Activated naive CD4-positive, alpha-beta T cell treated with anti-CD3 and anti-CD28 coated beads, Interleukin-2, amount 10 ng/mL, durations not matched to agents 7 days and 5 days (primary cell): ENCODE results near the gene SLC6A11.

Source experiments
- CTCF ChIA-PET: fragments of 350-600 bp; sonication (Branson Sonifier 250); formaldehyde crosslinking; loops from one replicate; lab custom pipeline; 2021; ENCODE audit warnings: antibody characterized with exemption; lab: Charles Lee
- DNase-seq: peaks from one replicate; pipeline ENCODE4 v3.0.0-alpha.2; 2020
- H3K27ac Mint-ChIP-seq: one replicate; pipeline ENCODE4 v1.8.0; 2021; ENCODE audit warnings: mild to moderate bottlenecking, moderate library complexity, mixed read lengths
- H3K27me3 Mint-ChIP-seq: one replicate; pipeline ENCODE4 v1.8.0; 2021; ENCODE audit warnings: mild to moderate bottlenecking, mixed read lengths
- H3K36me3 Mint-ChIP-seq: one replicate; pipeline ENCODE4 v1.8.0; 2021; ENCODE audit warnings: mixed read lengths
- H3K4me1 Mint-ChIP-seq: one replicate; pipeline ENCODE4 v1.8.0; 2021; ENCODE audit warnings: mixed read lengths
- H3K4me3 Mint-ChIP-seq: one replicate; pipeline ENCODE4 v1.8.0; 2021; ENCODE audit warnings: mild to moderate bottlenecking, moderate library complexity, mixed read lengths
- H3K9me3 Mint-ChIP-seq: one replicate; pipeline ENCODE4 v1.8.0; 2021; ENCODE audit warnings: mixed read lengths

The SLC6A11 gene

DNA sequence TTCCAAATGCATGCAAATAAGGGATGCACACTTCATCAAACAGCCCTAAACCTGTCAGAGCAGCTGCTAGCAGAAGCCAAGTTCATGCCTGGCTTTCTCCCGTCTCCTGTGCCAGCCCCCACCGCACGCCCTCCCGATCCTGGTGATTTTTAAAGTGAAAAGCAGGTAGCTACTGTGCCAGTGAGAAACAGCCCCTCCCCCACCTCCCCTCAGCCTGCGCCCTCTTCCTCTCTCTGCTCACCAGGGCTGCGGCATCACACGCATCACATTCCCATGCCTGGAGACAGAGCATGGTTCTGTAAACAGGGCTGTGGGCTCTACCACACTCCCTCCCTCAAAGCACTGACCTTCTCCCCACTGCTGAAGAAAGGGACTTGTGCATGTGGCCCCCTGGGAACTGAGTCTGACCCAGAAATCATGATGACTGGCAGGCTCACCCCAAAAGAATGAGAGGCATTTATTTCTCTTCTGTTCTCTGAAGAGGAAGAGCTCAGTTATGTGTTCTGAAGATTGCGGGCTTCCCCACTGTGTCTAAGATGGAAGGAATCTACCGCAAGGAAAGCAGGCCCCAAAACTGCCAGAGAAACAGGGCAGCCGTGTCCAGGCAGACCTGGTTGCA, 162.0 kb downstream of the SLC6A11 start:
- CTCF ChIA-PET: no interaction called here
- H3K27ac Mint-ChIP-seq: no peak overlapping the region
- no peaks in the 10 kb centered on the region for H3K4me1 Mint-ChIP-seq
- no peak overlapping the region for H3K4me3 Mint-ChIP-seq
- H3K27me3 Mint-ChIP-seq: peaks cover 23% of the 10 kb centered on the region
- DNase-seq: no peak
- no peaks in the 10 kb centered on the region for H3K36me3 Mint-ChIP-seq
- H3K9me3 Mint-ChIP-seq: no peaks in the 10 kb centered on the region

DNA sequence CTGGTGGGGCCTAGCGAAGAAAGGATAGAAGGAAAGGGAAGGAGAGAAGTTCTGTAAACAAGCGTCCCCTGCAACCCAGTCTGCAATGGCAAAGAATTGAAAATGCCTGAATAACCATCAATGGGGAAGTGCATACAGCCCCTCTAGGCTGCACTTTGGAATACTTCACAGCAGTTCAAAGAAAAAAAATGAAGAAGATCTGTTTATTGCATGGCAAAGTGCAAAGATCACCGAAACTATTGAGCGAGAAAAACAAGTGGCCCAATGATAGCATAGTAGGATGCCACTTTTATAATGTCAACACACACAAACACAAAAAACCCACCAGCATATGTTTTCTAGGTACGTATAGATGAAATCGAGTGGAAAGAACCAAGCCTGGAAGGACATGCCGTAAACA, 162.9 kb downstream of the SLC6A11 start:
- CTCF ChIA-PET: no interaction called here
- no peak overlapping the region for H3K27ac Mint-ChIP-seq
- H3K27me3 Mint-ChIP-seq: peaks cover 26% of the 10 kb centered on the region
- H3K9me3 Mint-ChIP-seq: no peaks in the 10 kb centered on the region
- H3K4me1 Mint-ChIP-seq: no peaks in the 10 kb centered on the region
- H3K36me3 Mint-ChIP-seq: no peaks in the 10 kb centered on the region
- H3K4me3 Mint-ChIP-seq: no peak overlapping the region
- DNase-seq: no peak

DNA sequence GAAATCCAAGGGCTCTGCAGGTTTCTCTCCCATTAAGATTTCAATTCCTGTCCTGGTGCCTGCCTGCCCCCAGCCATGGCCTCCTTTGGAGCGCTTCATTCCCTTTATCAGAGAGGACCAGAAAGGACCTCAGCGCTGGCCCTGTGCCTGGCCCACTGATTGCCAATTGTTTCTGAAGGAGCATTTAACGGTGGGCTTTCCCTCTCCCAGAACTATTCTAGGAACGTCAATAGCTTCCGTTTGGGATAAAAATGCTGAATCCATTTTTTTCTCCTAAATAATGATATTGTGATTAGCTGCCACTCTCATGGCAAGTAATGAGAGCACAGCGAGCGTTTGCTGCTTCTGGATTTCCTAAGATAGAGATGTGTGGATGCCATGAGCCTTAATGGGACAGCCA, 164.3 kb downstream of the SLC6A11 start:
- DNase-seq: no peak
- CTCF ChIA-PET: interaction anchor here (1.3 to 1.8 kb wide), 2 partner anchors 35 to 222 kb away, joined by 4 to 5 read pairs; no protein-coding TSS in a partner anchor
- no peak overlapping the region for H3K4me3 Mint-ChIP-seq

DNA sequence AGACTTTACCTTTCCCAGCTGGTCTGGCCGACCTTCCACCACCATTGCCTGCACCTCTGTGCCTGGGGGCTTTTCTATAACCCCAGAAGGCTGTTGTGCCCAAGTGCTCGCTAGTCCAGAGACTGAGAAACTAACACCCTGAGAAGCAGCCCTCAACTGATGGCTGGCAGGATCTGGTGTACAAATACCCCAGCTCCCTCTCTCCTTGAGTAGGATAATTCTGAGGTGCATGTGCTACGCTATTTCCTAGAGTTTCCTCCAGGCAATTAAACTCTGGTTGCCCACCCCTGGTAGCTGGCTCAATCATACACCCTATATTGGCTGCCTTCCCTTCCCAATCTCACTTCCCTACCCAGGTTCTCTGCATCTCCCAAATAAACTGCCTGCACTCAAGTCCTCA, 165.0 kb downstream of the SLC6A11 start:
- CTCF ChIA-PET: interaction anchor here (1.3 to 1.8 kb wide), 2 partner anchors 36 to 222 kb away, joined by 4 to 5 read pairs; no protein-coding TSS in a partner anchor
- no peaks in the 10 kb centered on the region for H3K4me1 Mint-ChIP-seq
- no peak overlapping the region for H3K4me3 Mint-ChIP-seq
- DNase-seq: no peak
- H3K27ac Mint-ChIP-seq: no peak overlapping the region
- H3K27me3 Mint-ChIP-seq: peaks cover 21% of the 10 kb centered on the region
- H3K9me3 Mint-ChIP-seq: no peaks in the 10 kb centered on the region
- no peaks in the 10 kb centered on the region for H3K36me3 Mint-ChIP-seq

More for the DNA sequence above, 164.3 kb downstream of the SLC6A11 start:
- Mint-ChIP-seq H3K4me1 (no peaks in the 10 kb centered on the region), H3K27me3 (peaks cover 21% of the 10 kb centered on the region), H3K9me3 (no peaks in the 10 kb centered on the region), H3K36me3 (no peaks in the 10 kb centered on the region), H3K27ac (no peak overlapping the region)

DNA sequence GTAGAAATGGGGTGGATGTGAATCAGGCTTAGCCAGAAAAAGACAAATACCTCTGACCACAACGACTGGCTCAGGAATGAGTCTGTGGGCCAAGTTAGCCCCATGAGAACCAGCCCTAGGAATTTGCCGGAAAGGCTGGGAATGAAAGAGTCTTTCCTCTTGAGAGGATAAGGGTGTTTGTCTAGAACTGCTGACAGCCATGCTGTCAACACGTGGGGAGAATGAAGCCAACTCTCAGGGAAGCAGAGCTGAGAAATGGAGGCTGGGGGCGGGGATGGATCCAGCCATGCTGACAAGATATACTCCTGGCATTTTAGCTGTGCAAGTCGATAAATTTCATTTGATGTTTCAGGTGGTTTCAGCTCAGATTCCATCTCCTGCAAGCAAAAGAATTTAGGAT, 165.9 kb downstream of the SLC6A11 start:
- H3K9me3 Mint-ChIP-seq: no peaks in the 10 kb centered on the region
- no peak overlapping the region for H3K4me3 Mint-ChIP-seq
- peaks cover 24% of the 10 kb centered on the region for H3K27me3 Mint-ChIP-seq
- no peaks in the 10 kb centered on the region for H3K4me1 Mint-ChIP-seq
- no peak overlapping the region for H3K27ac Mint-ChIP-seq
- H3K36me3 Mint-ChIP-seq: no peaks in the 10 kb centered on the region
- CTCF ChIA-PET: interaction anchor here (0.8 to 1.8 kb wide), 4 partner anchors 20 to 223 kb away, joined by 3 to 5 read pairs (median 4); no protein-coding TSS in a partner anchor
- no peak for DNase-seq

DNA sequence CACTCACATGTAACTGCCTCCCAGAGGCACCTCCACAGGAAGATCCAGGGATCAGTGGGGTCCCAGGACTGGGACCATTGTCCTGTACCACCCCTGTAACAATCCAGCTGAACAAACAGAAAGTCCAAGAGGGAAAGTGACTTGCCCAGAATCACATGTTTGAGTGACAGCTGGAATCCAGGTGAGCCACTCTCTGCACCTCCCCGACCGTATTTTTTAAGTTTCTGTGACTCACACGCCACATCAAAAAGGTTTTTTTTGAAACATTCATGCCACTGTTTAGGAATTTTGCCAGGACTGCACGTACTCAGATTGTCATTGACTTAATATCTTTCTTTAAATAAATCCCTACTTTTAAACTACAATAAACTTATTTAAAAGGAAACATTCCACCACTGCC, 166.8 kb downstream of the SLC6A11 start:
- Mint-ChIP-seq H3K4me1 (no peaks in the 10 kb centered on the region), H3K36me3 (no peaks in the 10 kb centered on the region), H3K4me3 (no peak overlapping the region), H3K27ac (no peak overlapping the region), H3K27me3 (peaks cover 24% of the 10 kb centered on the region), H3K9me3 (no peaks in the 10 kb centered on the region)
- CTCF ChIA-PET: interaction anchor here (1.2 to 1.8 kb wide), 4 partner anchors 23 to 224 kb away, joined by 3 to 5 read pairs (median 4); no protein-coding TSS in a partner anchor
- DNase-seq: no peak

DNA sequence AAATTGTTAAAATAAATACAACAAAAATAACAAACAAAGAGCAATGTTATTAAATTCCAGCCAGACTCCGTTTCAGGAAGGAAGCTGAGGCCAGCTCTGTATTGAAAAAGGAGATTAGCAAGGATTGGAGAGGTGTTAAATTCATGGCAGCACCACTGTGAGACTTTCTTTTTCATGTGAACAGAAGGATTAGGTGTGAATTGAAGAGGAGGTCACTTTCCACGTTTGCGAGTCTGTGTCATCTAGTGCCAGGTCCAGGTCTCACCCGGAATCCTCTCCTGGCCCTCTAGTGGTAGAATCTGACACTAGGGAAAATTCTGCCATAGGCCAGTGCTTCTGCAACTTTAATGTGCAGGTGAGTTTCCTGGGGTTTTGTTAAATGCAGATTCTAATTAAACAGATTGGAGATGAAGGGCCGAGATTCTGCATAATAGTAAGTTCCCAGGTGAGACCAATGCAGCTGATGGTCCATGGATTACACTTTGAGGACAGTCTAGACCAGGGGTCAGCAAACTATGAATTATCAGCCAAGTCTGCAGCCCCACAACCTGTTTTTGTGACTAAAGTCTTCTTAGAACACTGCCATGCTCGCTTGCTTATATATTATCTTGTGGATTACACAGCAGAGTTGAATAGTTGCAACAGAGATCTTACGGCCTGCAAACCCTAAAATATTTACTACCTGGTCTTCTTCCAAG, 167.3 kb downstream of the SLC6A11 start:
- Mint-ChIP-seq H3K9me3 (no peaks in the 10 kb centered on the region), H3K36me3 (no peaks in the 10 kb centered on the region), H3K27ac (no peak overlapping the region), H3K4me3 (no peak overlapping the region), H3K4me1 (no peaks in the 10 kb centered on the region), H3K27me3 (peaks cover 19% of the 10 kb centered on the region)
- CTCF ChIA-PET: interaction anchor here (1.2 to 1.8 kb wide), 4 partner anchors 23 to 224 kb away, joined by 3 to 5 read pairs (median 4); no protein-coding TSS in a partner anchor
- DNase-seq: no peak

DNA sequence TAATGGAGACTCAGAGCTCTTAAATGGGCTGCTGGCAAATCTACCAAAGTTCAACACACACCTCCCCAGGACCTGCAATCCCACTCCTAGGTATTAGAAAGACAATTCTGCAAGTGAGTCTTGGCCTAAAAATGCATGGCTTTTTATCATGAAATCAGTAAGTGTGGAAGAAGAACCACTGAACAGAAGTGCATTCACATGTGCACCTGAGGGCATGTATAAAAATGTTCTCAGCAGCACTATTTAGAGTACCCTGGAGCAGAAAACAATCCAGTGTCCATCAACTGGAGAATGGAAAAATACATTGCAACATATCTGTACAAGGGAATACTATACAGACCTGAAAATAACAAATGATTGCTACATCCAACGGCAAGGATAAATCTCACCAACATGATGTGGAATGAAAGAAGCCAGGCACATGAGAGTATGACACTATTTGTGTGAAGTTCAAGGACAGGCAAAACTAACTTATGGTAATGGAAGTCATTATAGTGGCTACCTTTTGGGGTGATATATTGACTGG, 168.4 kb downstream of the SLC6A11 start:
- no peak for DNase-seq
- Mint-ChIP-seq H3K27ac (no peak overlapping the region), H3K9me3 (no peaks in the 10 kb centered on the region), H3K27me3 (peaks cover 18% of the 10 kb centered on the region), H3K4me3 (no peak overlapping the region), H3K36me3 (no peaks in the 10 kb centered on the region), H3K4me1 (no peaks in the 10 kb centered on the region)
- CTCF ChIA-PET: interaction anchor here (0.7 kb wide), 1 partner anchor 30 kb away, joined by 3 read pairs; no protein-coding TSS in a partner anchor

DNA sequence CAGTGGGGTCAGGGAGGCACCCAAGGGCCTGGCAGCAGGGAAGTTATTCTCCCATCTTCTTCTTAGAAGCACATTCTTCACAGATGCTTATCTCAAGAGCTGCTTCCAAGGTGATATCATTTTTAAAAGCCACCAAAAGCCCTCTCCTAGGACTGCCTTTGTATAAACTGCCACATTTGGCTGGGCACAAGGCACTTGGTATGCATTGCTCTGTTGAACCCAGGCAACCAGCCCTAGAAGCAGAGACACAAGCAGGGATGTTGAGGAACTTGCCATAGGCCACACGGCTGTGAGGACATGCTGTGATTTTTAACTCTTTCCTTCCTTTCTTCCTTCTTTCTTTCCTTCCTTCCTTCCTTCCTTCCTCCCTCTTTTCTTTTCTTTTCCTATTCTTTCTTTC, 169.2 kb downstream of the SLC6A11 start:
- no peaks in the 10 kb centered on the region for H3K9me3 Mint-ChIP-seq
- H3K27ac Mint-ChIP-seq: no peak overlapping the region
- H3K4me1 Mint-ChIP-seq: no peaks in the 10 kb centered on the region

DNA sequence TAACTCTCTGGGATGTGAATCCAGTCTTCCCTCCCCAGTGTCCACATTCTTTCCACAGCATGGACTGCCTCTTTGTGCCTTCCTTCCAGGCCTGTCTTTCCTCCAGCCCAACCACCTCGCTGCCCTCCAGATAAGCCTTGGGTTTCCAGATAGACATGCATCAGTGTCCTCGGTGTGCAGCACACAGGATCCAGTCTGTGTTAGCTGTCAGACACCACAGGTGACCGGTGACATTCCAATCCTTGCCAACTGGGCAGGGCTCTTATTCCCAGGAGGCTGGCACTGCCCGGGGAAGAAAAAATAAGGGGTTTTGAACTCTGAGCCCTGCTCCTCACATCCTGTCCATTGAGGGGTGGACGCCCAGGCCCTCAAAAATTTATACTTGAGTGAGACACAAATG, 170.6 kb downstream of the SLC6A11 start:
- no peaks in the 10 kb centered on the region for H3K36me3 Mint-ChIP-seq
- peaks cover 34% of the 10 kb centered on the region for H3K27me3 Mint-ChIP-seq
- CTCF ChIA-PET: no interaction called here
- DNase-seq: no peak
- H3K9me3 Mint-ChIP-seq: no peaks in the 10 kb centered on the region
- H3K4me1 Mint-ChIP-seq: peaks cover 4% of the 10 kb centered on the region
- H3K27ac Mint-ChIP-seq: no peak overlapping the region
- H3K4me3 Mint-ChIP-seq: no peak overlapping the region

More for the DNA sequence above, 169.2 kb downstream of the SLC6A11 start:
- H3K27me3 Mint-ChIP-seq: peaks cover 23% of the 10 kb centered on the region
- no peak overlapping the region for H3K4me3 Mint-ChIP-seq
- CTCF ChIA-PET: interaction anchor here (0.7 kb wide), 1 partner anchor 30 kb away, joined by 3 read pairs; no protein-coding TSS in a partner anchor
- no peaks in the 10 kb centered on the region for H3K36me3 Mint-ChIP-seq
- DNase-seq: no peak

DNA sequence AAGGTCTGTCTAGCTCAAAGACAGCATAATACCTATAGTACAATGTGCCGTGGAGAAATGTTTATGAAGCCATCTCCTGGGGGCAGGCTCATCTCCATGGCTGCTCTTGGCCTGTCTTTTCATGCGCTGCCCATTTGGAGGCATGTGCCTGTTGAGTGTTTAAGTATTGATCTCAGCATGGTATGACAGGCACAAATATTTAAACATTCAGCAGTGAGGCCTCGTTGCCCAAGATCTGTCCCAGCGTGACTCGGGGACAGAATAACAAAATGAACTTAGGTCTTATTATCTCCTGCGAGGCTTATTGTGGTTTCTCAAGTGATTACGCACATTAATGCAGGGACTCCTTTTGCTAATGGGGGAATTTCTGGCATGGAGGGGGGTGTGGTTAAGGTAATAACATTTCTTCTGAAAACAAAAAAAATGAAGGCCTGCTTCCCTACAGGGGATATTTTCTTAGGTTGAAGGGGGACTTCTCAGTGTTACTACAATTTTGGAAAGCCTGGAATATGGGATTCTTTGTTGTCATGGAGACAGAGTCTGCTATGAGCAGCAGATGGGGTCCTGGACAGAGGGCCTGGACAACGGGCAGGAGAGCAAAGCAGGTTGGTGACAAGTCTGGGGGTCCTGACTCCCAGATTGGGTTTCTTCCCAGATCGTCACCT, 172.1 kb downstream of the SLC6A11 start:
- CTCF ChIA-PET: no interaction called here
- peaks cover 41% of the 10 kb centered on the region for H3K27me3 Mint-ChIP-seq

DNA sequence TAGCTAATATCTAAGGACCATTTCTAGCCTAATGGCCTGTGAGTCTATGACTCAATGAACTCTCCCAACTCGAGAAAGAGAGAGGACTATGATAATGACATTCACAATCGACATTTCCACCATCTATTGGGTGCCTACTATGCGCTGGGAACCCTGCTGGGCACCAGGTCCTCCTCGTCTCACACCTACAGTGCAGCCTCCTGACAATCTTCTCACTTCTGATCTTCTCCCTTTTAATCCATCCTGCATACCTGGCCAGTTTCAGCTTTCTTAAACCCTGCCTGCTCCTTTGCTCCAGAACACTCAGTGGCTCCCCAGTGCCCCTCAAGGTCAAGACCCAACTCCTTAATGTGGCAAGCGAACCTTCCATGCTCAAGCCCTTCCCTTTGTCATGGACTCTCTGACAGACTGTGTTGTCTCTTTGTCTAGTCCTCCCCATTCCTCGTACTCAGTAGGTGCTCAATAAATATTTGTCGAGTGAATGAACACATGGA, 173.0 kb downstream of the SLC6A11 start:
- H3K9me3 Mint-ChIP-seq: no peaks in the 10 kb centered on the region
- H3K36me3 Mint-ChIP-seq: no peaks in the 10 kb centered on the region
- CTCF ChIA-PET: no interaction called here
- H3K27me3 Mint-ChIP-seq: peaks cover 46% of the 10 kb centered on the region
- H3K27ac Mint-ChIP-seq: no peak overlapping the region
- DNase-seq: no peak
- peaks cover 10% of the 10 kb centered on the region for H3K4me1 Mint-ChIP-seq
- no peak overlapping the region for H3K4me3 Mint-ChIP-seq

More for the DNA sequence above, 172.1 kb downstream of the SLC6A11 start:
- Mint-ChIP-seq H3K9me3 (no peaks in the 10 kb centered on the region), H3K4me1 (peaks cover 10% of the 10 kb centered on the region), H3K27ac (no peak overlapping the region), H3K36me3 (no peaks in the 10 kb centered on the region), H3K4me3 (no peak overlapping the region)
- no peak for DNase-seq
